ENCODE results near the gene TUBB4B. TPM values are rescaled to one million over a fixed set of nuclear protein-coding genes. Genes with fewer than 3 reads are reported as not detected.
A peak's percentile ranks its signal among the peaks of the same experiment; 100 is the strongest.

Gene TUBB4B
- total RNA-seq, 1 experiment from 2014 or later, result 360 TPM

DNA sequence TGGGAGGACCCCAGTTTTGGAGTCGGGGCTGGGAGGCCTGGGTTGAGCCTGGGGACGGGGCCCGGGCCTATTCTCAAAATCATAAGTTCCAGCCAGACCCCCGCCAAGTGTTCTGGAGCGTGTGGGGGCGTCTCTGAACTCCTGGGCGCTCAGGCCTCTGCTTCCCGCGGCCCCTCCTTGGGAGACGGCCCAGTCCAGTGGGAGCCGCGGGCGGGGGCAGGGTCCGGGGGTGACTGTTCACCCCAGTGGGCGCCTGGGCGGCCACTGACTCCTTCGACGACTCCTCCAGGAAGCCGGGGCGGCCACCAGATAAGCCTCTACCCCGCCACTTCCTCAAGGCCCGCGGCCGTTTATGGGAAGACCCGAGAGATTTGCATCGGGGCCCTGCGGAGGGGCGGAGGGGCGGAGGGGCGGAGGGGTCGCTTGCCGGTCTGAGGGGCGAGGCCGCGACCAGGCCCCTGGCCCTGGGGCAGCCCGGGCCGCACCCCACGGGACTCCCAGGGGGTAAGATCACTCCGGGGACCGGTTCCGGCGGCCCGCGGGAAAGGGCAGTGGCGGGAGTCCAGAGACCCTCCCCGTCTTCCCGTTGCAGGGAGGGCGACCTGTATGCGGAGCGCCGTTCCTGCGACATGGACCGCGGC is 37.1 kb downstream of the TUBB4B start:
- H3K4me1 Mint-ChIP-seq (ENCODE audit: low read depth, unreplicated experiment), result peaks cover 29% of the 10 kb centered on the region
- H3K4me3 Mint-ChIP-seq (ENCODE audit: low read depth, unreplicated experiment), result peak overlapping the region; percentile 85
- intact Hi-C loops (cut with micrococcal nuclease; ENCODE audit: unreplicated experiment), result no loop called here
- TSS peak; percentile 54 for BruUV-seq (replicated peaks)
- H3K27me3 Mint-ChIP-seq (ENCODE audit: unreplicated experiment), result no peaks in the 10 kb centered on the region
- no peak for DNase-seq
- H3K9me3 Mint-ChIP-seq (ENCODE audit: low read depth, unreplicated experiment), result no peaks in the 10 kb centered on the region
- CTCF ChIA-PET, result interaction anchor here (0.5 to 1.6 kb wide), 3 partner anchors 9 to 42 kb away, joined by 3 to 8 read pairs (median 3); no protein-coding TSS in a partner anchor
- TF ChIP-seq CTCF (IDR thresholded peaks at IDR 0.05; ENCODE audit: unreplicated experiment), result no peak
- peaks cover 59% of the 10 kb centered on the region for H3K36me3 Mint-ChIP-seq (ENCODE audit: insufficient read depth, unreplicated experiment)
- peak overlapping the region; percentile 94 for H3K27ac Mint-ChIP-seq (ENCODE audit: unreplicated experiment)

DNA sequence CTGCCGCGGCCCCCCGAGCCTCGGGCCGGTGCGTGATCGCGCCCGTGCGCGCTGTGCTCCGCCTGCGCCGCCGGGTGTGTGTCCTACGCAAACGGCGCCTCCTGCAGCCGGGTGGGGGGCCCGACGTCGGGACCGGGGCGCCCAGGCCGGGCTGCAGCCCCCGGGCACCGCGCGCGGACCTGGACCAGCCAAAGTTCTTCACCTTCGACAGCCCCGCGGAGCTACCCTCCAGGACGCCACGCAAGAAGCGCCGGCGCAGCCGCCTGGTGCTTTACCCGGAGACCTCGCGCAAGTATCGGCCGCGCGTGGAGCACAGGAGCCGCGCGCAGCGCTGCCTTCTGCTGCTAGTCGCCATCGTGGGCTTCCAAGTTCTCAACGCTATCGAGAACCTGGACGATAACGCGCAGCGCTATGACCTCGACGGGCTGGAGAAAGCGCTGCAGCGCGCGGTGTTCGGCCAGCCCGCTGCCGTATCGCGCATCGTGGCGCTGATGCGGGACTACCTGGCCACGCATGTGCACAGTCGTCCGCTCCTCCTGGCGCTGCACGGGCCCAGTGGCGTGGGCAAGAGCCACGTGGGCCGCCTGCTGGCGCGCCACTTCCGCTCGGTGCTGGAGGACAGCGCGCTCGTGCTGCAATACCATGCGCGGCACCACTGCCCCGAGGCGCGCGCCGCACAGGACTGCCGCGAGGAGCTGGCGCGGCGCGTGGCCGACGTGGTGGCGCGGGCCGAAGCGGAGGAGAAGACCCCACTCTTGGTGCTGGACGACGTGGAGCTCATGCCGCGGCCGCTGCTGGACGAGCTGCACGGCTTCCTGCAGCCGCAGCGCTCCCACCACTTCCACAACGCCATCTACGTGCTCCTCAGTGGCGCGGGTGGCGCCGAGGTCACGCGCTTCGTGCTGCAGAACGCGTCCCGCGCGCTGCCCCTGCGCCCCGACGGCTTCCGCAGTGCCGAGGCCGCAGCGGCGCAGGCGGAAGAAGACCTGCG is 37.9 kb downstream of the TUBB4B start:
- Mint-ChIP-seq H3K4me3 (ENCODE audit: low read depth, unreplicated experiment) (peak overlapping the region; percentile 28), H3K27ac (ENCODE audit: unreplicated experiment) (no peak overlapping the region), H3K9me3 (ENCODE audit: low read depth, unreplicated experiment) (no peaks in the 10 kb centered on the region), H3K36me3 (ENCODE audit: insufficient read depth, unreplicated experiment) (peaks cover 58% of the 10 kb centered on the region), H3K27me3 (ENCODE audit: unreplicated experiment) (no peaks in the 10 kb centered on the region), H3K4me1 (ENCODE audit: low read depth, unreplicated experiment) (peaks cover 29% of the 10 kb centered on the region)
- intact Hi-C loops (cut with micrococcal nuclease; ENCODE audit: unreplicated experiment), result no loop called here
- CTCF ChIA-PET, result no interaction called here
- TF ChIP-seq CTCF (IDR thresholded peaks at IDR 0.05; ENCODE audit: unreplicated experiment), result no peak
- no peak for DNase-seq
- no TSS peak for BruUV-seq (replicated peaks)

GRCh38 chr9:137279741-137280473 is 38.8 kb downstream of the TUBB4B start:
- TF ChIP-seq CTCF (IDR thresholded peaks at IDR 0.05; ENCODE audit: unreplicated experiment), result no peak
- intact Hi-C loops (cut with micrococcal nuclease; ENCODE audit: unreplicated experiment), result no loop called here
- TSS peak; percentile 8 for BruUV-seq (replicated peaks)
- peaks cover 56% of the 10 kb centered on the region for H3K36me3 Mint-ChIP-seq (ENCODE audit: insufficient read depth, unreplicated experiment)
- no peaks in the 10 kb centered on the region for H3K27me3 Mint-ChIP-seq (ENCODE audit: unreplicated experiment)
- H3K4me3 Mint-ChIP-seq (ENCODE audit: low read depth, unreplicated experiment), result peak overlapping the region; percentile 28
- H3K4me1 Mint-ChIP-seq (ENCODE audit: low read depth, unreplicated experiment), result peaks cover 29% of the 10 kb centered on the region
- no peak overlapping the region for H3K27ac Mint-ChIP-seq (ENCODE audit: unreplicated experiment)
- CTCF ChIA-PET, result no interaction called here
- H3K9me3 Mint-ChIP-seq (ENCODE audit: low read depth, unreplicated experiment), result no peaks in the 10 kb centered on the region
- no peak for DNase-seq
